Neural progenitor cell (in vitro differentiated cells): ENCODE data around the gene RGS7.

Source experiments
- EZH2 ChIP-seq: fragments of 200-600 bp; sonication (generic); IDR thresholded peaks from 2 replicates; pipeline ENCODE4 v1.6.1; 2017; ENCODE audit warnings: antibody characterized with exemption, mild to moderate bottlenecking, moderate library complexity
- TF ChIP-seq, protein P1 (sequence below): fragments of 200-600 bp; sonication (generic); IDR thresholded peaks from 2 replicates; pipeline ENCODE4 v1.5.1; 2017; ENCODE audit warnings: antibody characterized with exemption, mild to moderate bottlenecking

DNA sequence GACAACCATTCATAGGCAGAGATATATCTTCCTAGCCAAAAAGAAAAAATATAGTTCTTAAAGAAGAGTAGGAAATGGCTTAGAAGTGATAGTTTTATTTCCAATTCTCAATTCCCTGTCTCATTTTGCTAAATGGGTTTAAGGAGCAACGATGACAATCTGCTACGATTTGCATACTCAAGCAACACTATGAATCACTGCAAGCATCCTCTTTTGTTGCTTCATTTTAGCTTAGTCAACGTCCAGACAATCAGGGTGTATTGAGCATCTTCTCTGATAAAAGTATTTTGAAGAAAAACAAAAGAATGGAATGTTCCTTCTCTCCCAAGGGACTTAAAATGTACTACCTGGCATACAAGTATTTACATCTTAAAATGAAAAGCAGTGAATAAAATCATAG is 80.6 kb downstream of the RGS7 start:
- TF ChIP-seq EZH2 = no peak
- TF ChIP-seq, protein P1, sequence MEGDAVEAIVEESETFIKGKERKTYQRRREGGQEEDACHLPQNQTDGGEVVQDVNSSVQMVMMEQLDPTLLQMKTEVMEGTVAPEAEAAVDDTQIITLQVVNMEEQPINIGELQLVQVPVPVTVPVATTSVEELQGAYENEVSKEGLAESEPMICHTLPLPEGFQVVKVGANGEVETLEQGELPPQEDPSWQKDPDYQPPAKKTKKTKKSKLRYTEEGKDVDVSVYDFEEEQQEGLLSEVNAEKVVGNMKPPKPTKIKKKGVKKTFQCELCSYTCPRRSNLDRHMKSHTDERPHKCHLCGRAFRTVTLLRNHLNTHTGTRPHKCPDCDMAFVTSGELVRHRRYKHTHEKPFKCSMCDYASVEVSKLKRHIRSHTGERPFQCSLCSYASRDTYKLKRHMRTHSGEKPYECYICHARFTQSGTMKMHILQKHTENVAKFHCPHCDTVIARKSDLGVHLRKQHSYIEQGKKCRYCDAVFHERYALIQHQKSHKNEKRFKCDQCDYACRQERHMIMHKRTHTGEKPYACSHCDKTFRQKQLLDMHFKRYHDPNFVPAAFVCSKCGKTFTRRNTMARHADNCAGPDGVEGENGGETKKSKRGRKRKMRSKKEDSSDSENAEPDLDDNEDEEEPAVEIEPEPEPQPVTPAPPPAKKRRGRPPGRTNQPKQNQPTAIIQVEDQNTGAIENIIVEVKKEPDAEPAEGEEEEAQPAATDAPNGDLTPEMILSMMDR = no peak
